ENCODE results near the gene LCE3A. TPM values are rescaled to one million over a fixed set of nuclear protein-coding genes. Genes with fewer than 3 reads are reported as not detected.

LCE3A gene
- polyA plus RNA-seq, 2 of the 4 experiments (the other 2 are of a cell fraction): not detected

GRCh38 chr1:152626744-152627143 is 3.8 kb upstream of the LCE3A start:
- 8% methylated on average over 1 of the region's 1 CpG for WGBS (ENCODE audit: missing lambda C conversion rate)
- CTCF ChIA-PET: no interaction called here
- Histone ChIP-seq H3K4me3 (no peak overlapping the region), H3K9me3 (no peaks in the 10 kb centered on the region), H3K27ac (no peak overlapping the region), H3K4me1 (no peaks in the 10 kb centered on the region), H3K4me2 (no peak overlapping the region)
- TF ChIP-seq FOSL2 (IDR thresholded peaks at IDR 0.05) (no peak), FOSL2 (CRISPR knock-in tag; IDR thresholded peaks at IDR 0.05) (no peak), KDM1A (IDR thresholded peaks at IDR 0.05; ENCODE audit: low read depth) (no peak), JUN (IDR thresholded peaks at IDR 0.05) (no peak), MYC (IDR thresholded peaks at IDR 0.05; ENCODE audit: borderline replicate concordance, low read length) (no peak), PBX3 (IDR thresholded peaks at IDR 0.05) (no peak), HEYL (CRISPR knock-in tag; IDR thresholded peaks at IDR 0.05) (no peak), SREBF2 (IDR thresholded peaks at IDR 0.05) (no peak), POLR2A (IDR thresholded peaks at IDR 0.05; ENCODE audit: low read length) (no peak), KDM5A (IDR thresholded peaks at IDR 0.05) (no peak), SMC3 (IDR thresholded peaks at IDR 0.05) (no peak), EHMT2 (IDR thresholded peaks at IDR 0.05; ENCODE audit: low read depth) (no peak), RARB (CRISPR knock-in tag; IDR thresholded peaks at IDR 0.05) (no peak), TFCP2L1 (CRISPR knock-in tag; IDR thresholded peaks at IDR 0.05) (no peak), NPAS2 (CRISPR knock-in tag; IDR thresholded peaks at IDR 0.05; ENCODE audit: borderline replicate concordance) (no peak), GATA3 (IDR thresholded peaks at IDR 0.05; ENCODE audit: borderline replicate concordance) (no peak), REST (IDR thresholded peaks at IDR 0.05) (no peak), MAX (IDR thresholded peaks at IDR 0.05) (no peak), RNF2 (IDR thresholded peaks at IDR 0.05; ENCODE audit: borderline replicate concordance, low read depth) (no peak), CEBPB (IDR thresholded peaks at IDR 0.05) (no peak), RAD21 (conservative IDR thresholded peaks at IDR 0.05 in 1 of 2, IDR thresholded peaks at IDR 0.05 in 1 of 2) (no peak)
- no peak for ATAC-seq
- no peak for DNase-seq (ENCODE audit: low read depth in 1 of 2, low spot score in 1 of 2)
- no peak for FAIRE-seq
- POLR2A ChIA-PET: no interaction called here

- CTCF ChIA-PET: interaction anchor here (0.8 to 1.5 kb wide), 2 partner anchors 22 to 43 kb away, joined by 3 read pairs; partner anchors contain the start of gene LCE3D
- TF ChIP-seq CTCF (IDR thresholded peaks at IDR 0.05) (peak; percentile 6; the same call in 1 of the 3 replicates), KDM5A (IDR thresholded peaks at IDR 0.05) (no peak)
- POLR2A ChIA-PET: no interaction called here
Measured at GRCh38 chr1:152623203-152623844, 421 bp upstream of the LCE3A start.

More at GRCh38 chr1:152623203-152623844, 421 bp upstream of the LCE3A start:
- H3K4me2 ChIP-seq: no peak overlapping the region
- FAIRE-seq (no peak), DNase-seq (ENCODE audit: low read depth in 1 of 2, low spot score in 1 of 2) (no peak), ATAC-seq (peak; percentile 54 to 92; a peak in 4 of 6 replicates)
- no peak overlapping the region for H3K4me3 ChIP-seq
- H3K9me3 ChIP-seq: no peaks in the 10 kb centered on the region
- WGBS (ENCODE audit: missing lambda C conversion rate): 56% methylated on average over 26 of the region's 29 CpGs
- no peaks in the 10 kb centered on the region for H3K4me1 ChIP-seq
- no peak overlapping the region for H3K27ac ChIP-seq
